GM18858 (cell line): Measurements from ENCODE around the gene SRRT.

ENCODE experiments used
- ATAC-seq: cut with Tn5 transposase; IDR thresholded peaks from one replicate; pipeline ENCODE4 v1.9.1; 2021; ENCODE audit not compliant: unreplicated experiment

The SRRT gene, protein sequence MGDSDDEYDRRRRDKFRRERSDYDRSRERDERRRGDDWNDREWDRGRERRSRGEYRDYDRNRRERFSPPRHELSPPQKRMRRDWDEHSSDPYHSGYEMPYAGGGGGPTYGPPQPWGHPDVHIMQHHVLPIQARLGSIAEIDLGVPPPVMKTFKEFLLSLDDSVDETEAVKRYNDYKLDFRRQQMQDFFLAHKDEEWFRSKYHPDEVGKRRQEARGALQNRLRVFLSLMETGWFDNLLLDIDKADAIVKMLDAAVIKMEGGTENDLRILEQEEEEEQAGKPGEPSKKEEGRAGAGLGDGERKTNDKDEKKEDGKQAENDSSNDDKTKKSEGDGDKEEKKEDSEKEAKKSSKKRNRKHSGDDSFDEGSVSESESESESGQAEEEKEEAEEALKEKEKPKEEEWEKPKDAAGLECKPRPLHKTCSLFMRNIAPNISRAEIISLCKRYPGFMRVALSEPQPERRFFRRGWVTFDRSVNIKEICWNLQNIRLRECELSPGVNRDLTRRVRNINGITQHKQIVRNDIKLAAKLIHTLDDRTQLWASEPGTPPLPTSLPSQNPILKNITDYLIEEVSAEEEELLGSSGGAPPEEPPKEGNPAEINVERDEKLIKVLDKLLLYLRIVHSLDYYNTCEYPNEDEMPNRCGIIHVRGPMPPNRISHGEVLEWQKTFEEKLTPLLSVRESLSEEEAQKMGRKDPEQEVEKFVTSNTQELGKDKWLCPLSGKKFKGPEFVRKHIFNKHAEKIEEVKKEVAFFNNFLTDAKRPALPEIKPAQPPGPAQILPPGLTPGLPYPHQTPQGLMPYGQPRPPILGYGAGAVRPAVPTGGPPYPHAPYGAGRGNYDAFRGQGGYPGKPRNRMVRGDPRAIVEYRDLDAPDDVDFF

DNA sequence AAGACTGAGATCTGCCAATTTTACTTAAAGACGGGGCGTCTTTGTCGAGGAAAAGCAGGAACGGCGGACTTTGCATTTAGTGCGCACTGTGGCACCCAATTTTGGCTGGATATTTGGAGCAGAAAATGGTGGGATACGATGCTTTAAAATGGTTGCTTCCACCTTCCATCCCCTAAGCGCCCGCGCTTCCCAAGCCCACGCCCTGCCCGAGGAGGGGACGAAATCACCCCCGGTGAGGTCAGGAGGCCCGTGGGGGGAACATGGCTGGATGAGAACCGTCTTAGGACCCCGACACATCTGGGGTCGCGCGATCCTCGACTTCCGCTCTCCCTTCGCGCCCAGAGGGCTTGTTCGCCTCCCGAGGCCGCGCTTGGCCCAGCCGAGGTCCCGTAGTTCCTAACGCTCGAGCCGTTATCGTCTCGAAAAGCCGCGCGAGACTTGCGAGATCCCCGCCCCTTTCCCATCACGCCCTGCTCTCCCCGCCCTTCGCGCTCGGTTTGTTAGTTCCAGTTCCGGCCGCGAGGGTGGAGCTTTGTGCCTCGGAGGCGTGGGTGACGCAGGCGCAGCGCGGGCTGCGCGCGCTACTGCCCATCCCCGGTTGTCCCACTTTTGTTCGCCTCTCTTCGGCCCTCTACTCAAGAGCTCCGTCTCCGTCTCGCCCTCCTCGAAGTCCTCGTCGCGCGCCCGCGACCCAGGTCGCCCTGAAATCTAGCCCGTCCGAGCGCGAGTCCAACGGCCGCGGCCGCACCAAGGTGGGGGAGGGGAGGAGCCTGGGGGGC, at the start of gene SRRT:
Gene SRRT (plus strand): TSS at position 527 of the 779 bp plus-strand sequence. CDS start 488 bp downstream, outside the sequence.
- ATAC-seq: peak; percentile 68

DNA sequence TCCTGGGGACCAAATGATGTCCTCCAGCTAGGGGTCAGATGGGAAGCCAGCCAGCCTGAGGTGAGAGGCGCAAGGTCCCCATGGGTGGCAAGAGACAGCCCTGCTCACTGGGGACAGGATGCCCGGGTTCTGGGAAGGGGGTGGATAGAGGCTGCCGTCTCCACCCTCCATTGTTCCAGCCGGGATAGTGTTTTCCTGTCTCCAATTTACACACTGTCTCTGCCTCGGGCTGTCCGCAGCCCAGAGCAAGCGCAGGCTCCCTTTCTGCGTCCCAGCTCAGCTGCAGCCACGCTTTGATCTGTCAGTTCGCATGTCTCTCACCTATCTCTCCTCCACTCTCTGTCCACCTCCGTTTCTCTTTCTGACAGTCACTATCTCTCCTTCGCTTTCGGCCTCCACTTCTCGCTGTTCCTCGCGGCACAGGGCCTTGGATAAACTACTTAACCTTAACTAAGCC, 49.7 kb upstream of the SRRT start:
- no peak for ATAC-seq

DNA sequence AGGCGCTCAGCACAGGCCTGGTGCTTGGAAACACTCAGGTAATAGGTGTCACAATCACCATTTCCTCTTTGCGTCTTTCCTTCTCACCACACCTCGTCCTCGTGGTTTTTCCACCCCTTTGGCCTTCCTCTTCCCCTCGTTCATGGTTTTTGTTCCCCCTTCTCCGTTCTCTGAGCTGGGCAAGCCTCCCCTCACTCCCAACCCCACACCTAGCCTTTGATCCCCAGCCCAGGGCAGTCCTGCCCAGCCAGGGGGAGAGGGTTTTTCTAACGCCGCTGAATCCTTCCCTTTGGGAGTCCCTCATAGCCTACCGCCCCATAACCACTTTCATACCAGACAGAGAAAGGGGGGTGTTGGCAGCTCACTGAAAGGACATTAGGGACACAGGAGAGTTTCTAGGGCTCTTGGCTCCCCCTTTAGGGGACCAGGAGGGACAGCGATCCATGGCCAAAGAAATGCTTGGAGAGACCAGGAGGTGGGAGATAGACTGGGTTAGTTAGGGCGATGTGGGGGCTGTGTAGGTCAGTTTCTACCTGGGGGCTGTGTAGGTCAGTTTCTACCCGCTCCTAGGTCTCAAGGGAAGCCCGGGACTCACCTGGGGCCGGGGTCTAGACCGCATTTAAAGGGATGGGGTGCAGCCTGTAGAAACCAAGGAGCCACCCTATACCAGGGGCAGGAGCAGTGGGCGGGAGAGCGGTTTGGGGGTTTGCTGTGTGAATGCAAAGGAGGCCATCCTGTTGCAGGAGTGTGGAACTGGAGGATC, 49.0 kb upstream of the SRRT start:
- no peak for ATAC-seq

- no peak for ATAC-seq
These were observed 48.2 kb upstream of the SRRT start for GRCh38 chr7:100826514-100827329.

GRCh38 chr7:100827330-100828226, 47.3 kb upstream of the SRRT start, which contains the start of gene EPHB4:
TSS of gene EPHB4 (minus strand) at chr7:100827523. CDS start at chr7:100827030, 493 bp downstream.
- no peak for ATAC-seq

- ATAC-seq: no peak
These were observed 45.7 kb upstream of the SRRT start for GRCh38 chr7:100829150-100829716.

DNA sequence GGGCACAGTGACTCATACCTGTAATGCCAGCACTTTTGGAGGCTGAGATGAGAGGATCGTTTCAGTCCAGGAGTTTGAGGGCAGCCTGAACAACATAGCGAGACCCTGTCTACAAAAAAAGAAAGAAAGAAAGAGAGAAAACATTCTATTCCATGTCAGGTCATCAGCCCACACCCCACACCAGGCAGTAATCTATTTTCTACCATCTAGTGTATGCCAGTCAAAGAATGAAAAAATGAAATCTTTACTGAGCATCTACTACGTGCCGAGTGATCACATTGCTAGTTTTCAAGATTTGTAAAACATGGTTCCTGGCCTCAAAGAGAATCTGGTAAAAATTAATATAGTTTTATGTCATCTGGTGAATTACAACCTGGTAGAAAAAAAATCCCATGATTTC, 44.5 kb upstream of the SRRT start:
- no peak for ATAC-seq

GRCh38 chr7:100832281-100832633, 42.6 kb upstream of the SRRT start:
- no peak for ATAC-seq

- no peak for ATAC-seq
These were observed 38.7 kb upstream of the SRRT start for GRCh38 chr7:100835903-100836811.

GRCh38 chr7:100836812-100837098, 38.1 kb upstream of the SRRT start:
- ATAC-seq: no peak

GRCh38 chr7:100837099-100837836, 37.6 kb upstream of the SRRT start:
- ATAC-seq: no peak

- ATAC-seq: no peak
These were observed 35.5 kb upstream of the SRRT start for GRCh38 chr7:100839361-100839760.

DNA sequence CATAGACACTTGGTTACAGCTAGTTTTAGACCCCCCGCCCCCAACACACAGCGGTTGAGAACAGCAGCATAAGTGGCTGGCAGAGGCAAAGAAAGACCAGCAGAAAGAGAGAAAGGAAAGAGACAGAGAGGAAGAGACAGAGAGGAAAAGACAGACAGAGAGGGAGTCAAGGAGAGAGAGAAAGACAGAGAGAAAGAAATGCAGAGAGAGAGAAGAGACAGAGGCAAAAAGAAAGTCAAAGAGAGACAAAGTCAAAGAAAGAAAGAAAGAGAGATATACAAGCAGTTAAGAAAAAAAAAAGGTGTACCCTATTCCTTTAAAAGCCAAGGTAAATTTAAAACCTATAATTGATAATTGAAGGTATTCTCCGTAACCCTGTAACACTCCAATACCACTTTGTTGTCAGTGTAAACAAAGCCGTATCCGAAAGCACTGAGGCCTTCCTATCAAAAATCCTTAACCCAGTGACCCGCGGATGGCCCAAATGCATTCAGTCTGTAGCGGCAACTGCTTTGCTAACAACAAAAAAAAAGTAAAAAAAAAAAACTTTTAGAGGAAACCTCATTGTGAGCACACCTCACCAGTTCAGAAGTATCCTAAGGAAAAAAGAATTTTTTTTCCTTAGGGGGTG, 34.3 kb upstream of the SRRT start:
- ATAC-seq: no peak

- no peak for ATAC-seq
These were observed 27.5 kb upstream of the SRRT start for GRCh38 chr7:100847360-100847759.

DNA sequence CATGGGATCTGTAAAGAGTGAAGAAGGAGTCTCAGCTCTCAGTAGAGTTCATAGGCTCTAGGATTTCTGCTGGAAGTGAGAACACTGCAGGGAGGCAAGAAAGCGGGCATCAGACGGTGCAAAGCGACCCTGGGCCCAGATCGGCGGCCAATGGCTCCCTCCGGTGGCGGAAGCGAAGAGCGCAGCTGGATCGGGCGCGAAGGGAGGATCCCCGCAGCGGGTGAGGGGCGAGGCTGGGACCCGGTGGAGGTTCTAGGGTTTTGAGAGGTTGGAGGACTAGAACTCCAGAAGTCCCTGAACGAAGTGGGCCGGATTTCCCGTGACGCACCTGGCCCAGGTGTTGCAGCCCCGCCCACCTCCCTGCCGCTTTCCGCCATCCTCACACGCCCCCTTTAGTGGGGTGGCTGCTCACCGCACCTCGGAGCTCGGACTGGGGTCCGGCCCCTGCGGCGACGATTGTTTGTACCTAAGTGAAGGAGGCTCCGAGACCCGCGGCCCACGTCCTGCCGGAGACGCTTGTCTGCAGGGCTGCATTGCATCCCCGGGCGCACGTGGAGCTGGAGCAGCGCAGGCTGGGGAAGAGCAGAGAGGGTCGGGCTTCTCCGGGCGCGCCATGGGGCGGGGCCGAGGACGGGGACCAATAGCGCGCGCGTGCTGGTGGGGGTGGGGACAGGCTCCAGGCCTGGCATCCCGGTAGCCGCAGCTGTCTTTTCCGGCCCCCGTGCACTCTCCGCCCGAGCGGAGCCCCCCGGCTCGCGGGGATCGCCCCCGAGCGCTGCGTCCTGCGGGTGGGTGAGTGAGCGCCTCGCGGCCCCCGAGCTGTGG, 22.6 kb upstream of the SRRT start, which contains the start of gene SLC12A9:
Gene SLC12A9 (plus strand): TSS at position 666 of the 825 bp plus-strand sequence. CDS start 1,485 bp downstream, outside the sequence.
- ATAC-seq: peak; percentile 61
